ENCODE measurements around the gene SLC47A2. TPM values are rescaled to one million over a fixed set of nuclear protein-coding genes. Genes with fewer than 3 reads are reported as not detected.

Gene SLC47A2
- total and polyA plus RNA-seq, 2 of the 13 experiments (the other 11 are each of a cell fraction or from before 2014, with no cell fraction given) = 0.04 TPM; not detected in 1

GRCh38 chr17:19660219-19660870 lies 56.0 kb downstream of the SLC47A2 start (continued):
- TF ChIP-seq ZNF318 (CRISPR knock-in tag; IDR thresholded peaks at IDR 0.05) = no peak
- TF ChIP-seq FOXC1 (CRISPR knock-in tag; IDR thresholded peaks at IDR 0.05; ENCODE audit: borderline replicate concordance) = no peak
- peak; percentile 87 for TF ChIP-seq HNF4A (CRISPR knock-in tag; IDR thresholded peaks at IDR 0.05)
- TF ChIP-seq, protein P1, sequence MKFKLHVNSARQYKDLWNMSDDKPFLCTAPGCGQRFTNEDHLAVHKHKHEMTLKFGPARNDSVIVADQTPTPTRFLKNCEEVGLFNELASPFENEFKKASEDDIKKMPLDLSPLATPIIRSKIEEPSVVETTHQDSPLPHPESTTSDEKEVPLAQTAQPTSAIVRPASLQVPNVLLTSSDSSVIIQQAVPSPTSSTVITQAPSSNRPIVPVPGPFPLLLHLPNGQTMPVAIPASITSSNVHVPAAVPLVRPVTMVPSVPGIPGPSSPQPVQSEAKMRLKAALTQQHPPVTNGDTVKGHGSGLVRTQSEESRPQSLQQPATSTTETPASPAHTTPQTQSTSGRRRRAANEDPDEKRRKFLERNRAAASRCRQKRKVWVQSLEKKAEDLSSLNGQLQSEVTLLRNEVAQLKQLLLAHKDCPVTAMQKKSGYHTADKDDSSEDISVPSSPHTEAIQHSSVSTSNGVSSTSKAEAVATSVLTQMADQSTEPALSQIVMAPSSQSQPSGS (CRISPR knock-in tag; IDR thresholded peaks at IDR 0.05) = peak; percentile 75
- TF ChIP-seq ISX (CRISPR knock-in tag; conservative IDR thresholded peaks at IDR 0.05) = no peak
- TF ChIP-seq, protein P2, sequence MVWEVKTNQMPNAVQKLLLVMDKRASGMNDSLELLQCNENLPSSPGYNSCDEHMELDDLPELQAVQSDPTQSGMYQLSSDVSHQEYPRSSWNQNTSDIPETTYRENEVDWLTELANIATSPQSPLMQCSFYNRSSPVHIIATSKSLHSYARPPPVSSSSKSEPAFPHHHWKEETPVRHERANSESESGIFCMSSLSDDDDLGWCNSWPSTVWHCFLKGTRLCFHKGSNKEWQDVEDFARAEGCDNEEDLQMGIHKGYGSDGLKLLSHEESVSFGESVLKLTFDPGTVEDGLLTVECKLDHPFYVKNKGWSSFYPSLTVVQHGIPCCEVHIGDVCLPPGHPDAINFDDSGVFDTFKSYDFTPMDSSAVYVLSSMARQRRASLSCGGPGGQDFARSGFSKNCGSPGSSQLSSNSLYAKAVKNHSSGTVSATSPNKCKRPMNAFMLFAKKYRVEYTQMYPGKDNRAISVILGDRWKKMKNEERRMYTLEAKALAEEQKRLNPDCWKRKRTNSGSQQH (CRISPR knock-in tag; IDR thresholded peaks at IDR 0.05; ENCODE audit: low read depth) = no peak
- TF ChIP-seq, protein P3, sequence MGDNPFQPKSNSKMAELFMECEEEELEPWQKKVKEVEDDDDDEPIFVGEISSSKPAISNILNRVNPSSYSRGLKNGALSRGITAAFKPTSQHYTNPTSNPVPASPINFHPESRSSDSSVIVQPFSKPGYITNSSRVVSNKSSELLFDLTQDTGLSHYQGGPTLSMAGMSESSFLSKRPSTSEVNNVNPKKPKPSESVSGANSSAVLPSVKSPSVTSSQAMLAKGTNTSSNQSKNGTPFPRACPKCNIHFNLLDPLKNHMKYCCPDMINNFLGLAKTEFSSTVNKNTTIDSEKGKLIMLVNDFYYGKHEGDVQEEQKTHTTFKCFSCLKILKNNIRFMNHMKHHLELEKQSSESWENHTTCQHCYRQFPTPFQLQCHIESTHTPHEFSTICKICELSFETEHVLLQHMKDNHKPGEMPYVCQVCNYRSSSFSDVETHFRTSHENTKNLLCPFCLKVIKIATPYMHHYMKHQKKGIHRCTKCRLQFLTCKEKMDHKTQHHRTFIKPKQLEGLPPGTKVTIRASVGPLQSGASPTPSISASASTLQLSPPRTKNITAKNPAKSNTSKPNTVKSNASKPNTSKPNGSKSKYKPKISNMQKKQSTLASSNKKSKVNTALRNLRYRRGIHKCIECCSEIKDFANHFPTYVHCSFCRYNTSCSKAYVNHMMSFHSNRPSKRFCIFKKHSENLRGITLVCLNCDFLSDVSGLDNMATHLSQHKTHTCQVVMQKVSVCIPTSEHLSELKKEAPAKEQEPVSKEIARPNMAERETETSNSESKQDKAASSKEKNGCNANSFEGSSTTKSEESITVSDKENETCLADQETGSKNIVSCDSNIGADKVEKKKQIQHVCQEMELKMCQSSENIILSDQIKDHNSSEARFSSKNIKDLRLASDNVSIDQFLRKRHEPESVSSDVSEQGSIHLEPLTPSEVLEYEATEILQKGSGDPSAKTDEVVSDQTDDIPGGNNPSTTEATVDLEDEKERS (CRISPR knock-in tag; IDR thresholded peaks at IDR 0.05) = peak; percentile 77; the same call in 1 of the 2 replicates
- TF ChIP-seq ZNF337 (CRISPR knock-in tag; IDR thresholded peaks at IDR 0.05; ENCODE audit: borderline replicate concordance, low read depth) = 0 out of 2 replicates have a peak, but pooled peaks have one; percentile 31
- no peak for TF ChIP-seq NCOA5 (CRISPR knock-in tag; IDR thresholded peaks at IDR 0.05)
- TF ChIP-seq, protein P4, sequence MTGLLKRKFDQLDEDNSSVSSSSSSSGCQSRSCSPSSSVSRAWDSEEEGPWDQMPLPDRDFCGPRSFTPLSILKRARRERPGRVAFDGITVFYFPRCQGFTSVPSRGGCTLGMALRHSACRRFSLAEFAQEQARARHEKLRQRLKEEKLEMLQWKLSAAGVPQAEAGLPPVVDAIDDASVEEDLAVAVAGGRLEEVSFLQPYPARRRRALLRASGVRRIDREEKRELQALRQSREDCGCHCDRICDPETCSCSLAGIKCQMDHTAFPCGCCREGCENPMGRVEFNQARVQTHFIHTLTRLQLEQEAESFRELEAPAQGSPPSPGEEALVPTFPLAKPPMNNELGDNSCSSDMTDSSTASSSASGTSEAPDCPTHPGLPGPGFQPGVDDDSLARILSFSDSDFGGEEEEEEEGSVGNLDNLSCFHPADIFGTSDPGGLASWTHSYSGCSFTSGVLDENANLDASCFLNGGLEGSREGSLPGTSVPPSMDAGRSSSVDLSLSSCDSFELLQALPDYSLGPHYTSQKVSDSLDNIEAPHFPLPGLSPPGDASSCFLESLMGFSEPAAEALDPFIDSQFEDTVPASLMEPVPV (CRISPR knock-in tag; IDR thresholded peaks at IDR 0.05) = no peak
- TF ChIP-seq HNRNPH1 (optimal IDR thresholded peaks at IDR 0.05; ENCODE audit: low read depth, low read length) = no peak
- TF ChIP-seq YY1 (IDR thresholded peaks at IDR 0.05; ENCODE audit: insufficient read depth, insufficient replicate concordance, low read depth, low read length) = peak; percentile 37
